ENCODE results near the gene IFITM1. TPM values are rescaled to one million over a fixed set of nuclear protein-coding genes. Genes with fewer than 3 reads are reported as not detected.

The IFITM1 gene
- total and polyA plus RNA-seq, 9 of the 15 experiments (the other 6 are each of a cell fraction or from before 2014, with no cell fraction given) = 691 to 5,579 (median 974) TPM

DNA sequence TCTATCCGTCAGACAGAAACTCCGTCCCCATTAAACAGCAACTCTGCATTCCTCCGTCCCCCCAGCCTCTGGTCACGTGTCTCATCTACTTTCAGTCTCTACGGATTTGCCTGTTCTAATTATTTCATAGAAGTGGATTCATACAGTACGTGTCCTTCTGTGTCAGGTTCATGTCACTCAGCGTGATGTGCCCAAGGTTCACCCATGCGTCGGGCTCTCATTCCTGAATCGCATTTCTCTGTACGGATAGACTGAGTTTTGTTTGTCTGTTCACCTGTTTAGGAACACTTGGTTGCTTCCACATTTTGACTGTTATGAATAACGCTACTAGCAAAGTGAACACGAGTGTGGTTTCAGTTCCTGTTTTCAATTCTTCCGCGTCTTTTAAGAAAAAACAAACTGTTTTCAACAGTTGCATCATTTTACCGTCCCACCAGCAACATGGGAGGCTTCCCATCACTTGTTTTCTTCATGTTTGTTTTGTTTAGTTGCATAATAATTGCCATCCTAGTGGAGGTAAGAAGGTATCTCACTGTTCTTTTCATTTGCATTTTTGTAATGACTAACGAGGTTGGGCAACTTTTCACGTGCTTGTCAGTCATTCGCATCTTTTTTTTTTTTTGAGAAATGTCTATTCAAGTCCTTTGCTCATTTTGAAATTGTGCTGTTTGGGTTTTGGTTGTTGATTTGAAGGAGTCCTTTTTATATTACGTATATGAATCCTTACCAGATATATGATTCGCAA, 44.5 kb upstream of the IFITM1 start (continued):
- TF ChIP-seq, protein P1, sequence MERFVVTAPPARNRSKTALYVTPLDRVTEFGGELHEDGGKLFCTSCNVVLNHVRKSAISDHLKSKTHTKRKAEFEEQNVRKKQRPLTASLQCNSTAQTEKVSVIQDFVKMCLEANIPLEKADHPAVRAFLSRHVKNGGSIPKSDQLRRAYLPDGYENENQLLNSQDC (CRISPR knock-in tag; IDR thresholded peaks at IDR 0.05) = no peak
- TF ChIP-seq KDM4B (IDR thresholded peaks at IDR 0.05; ENCODE audit: borderline replicate concordance in 2 of 2, low read depth in 1 of 2) (no peak), ZNF274 (IDR thresholded peaks at IDR 0.05; ENCODE audit: borderline replicate concordance, low read depth, low read length) (no peak), CBX5 (IDR thresholded peaks at IDR 0.05; ENCODE audit: borderline replicate concordance, low read depth) (no peak), YBX1 (IDR thresholded peaks at IDR 0.05) (no peak), ATF1 (CRISPR knock-in tag; IDR thresholded peaks at IDR 0.05) (no peak), ATF1 (tag; IDR thresholded peaks at IDR 0.05) (peak; percentile 16; the same call in 1 of the 2 replicates), ARID1B (IDR thresholded peaks at IDR 0.05) (peak; percentile 37; the same call in 1 of the 2 replicates), MTA1 (IDR thresholded peaks at IDR 0.05; ENCODE audit: borderline replicate concordance) (peak; percentile 45; the same call in 1 of the 2 replicates), ZNF184 (CRISPR knock-in tag; IDR thresholded peaks at IDR 0.05) (no peak), SAP30 (IDR thresholded peaks at IDR 0.05; ENCODE audit: borderline replicate concordance, insufficient read depth, low read depth, low read length, poor library complexity, severe bottlenecking) (no peak), ZNF41 (CRISPR knock-in tag; conservative IDR thresholded peaks at IDR 0.05) (no peak), SMARCC2 (IDR thresholded peaks at IDR 0.05; ENCODE audit: low read depth) (0 out of 2 replicates have a peak, but pooled peaks have one; percentile 29), ATF7 (IDR thresholded peaks at IDR 0.05) (peak; percentile 94), CBX1 (IDR thresholded peaks at IDR 0.05; ENCODE audit: low read depth) (no peak), BCL6 (CRISPR knock-in tag; IDR thresholded peaks at IDR 0.05) (no peak), ZNF232 (CRISPR knock-in tag; IDR thresholded peaks at IDR 0.05) (no peak), ILF3 (IDR thresholded peaks at IDR 0.05; ENCODE audit: borderline replicate concordance) (no peak), RHOXF2B (CRISPR knock-in tag; conservative IDR thresholded peaks at IDR 0.05) (no peak), ZNF175 (CRISPR knock-in tag; IDR thresholded peaks at IDR 0.05; ENCODE audit: low read depth) (peak; percentile 84), FIP1L1 (IDR thresholded peaks at IDR 0.05; ENCODE audit: low read depth, low read length, poor library complexity, severe bottlenecking) (no peak), RAD51 (IDR thresholded peaks at IDR 0.05; ENCODE audit: borderline replicate concordance, low read depth) (peak; percentile 95), PRMT5 (CRISPR knock-in tag; IDR thresholded peaks at IDR 0.05) (no peak)
- TF ChIP-seq, protein P2, sequence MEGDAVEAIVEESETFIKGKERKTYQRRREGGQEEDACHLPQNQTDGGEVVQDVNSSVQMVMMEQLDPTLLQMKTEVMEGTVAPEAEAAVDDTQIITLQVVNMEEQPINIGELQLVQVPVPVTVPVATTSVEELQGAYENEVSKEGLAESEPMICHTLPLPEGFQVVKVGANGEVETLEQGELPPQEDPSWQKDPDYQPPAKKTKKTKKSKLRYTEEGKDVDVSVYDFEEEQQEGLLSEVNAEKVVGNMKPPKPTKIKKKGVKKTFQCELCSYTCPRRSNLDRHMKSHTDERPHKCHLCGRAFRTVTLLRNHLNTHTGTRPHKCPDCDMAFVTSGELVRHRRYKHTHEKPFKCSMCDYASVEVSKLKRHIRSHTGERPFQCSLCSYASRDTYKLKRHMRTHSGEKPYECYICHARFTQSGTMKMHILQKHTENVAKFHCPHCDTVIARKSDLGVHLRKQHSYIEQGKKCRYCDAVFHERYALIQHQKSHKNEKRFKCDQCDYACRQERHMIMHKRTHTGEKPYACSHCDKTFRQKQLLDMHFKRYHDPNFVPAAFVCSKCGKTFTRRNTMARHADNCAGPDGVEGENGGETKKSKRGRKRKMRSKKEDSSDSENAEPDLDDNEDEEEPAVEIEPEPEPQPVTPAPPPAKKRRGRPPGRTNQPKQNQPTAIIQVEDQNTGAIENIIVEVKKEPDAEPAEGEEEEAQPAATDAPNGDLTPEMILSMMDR (IDR thresholded peaks at IDR 0.05 in 2 of 3, conservative IDR thresholded peaks at IDR 0.05 in 1 of 3; ENCODE audit: insufficient read depth in 2 of 3, low read depth in 1 of 3, low read length in 3 of 3) = 0 out of 6 replicates have a peak, but pooled peaks of 1 of the 3 experiments have one; percentile 4
- TF ChIP-seq, protein P3, sequence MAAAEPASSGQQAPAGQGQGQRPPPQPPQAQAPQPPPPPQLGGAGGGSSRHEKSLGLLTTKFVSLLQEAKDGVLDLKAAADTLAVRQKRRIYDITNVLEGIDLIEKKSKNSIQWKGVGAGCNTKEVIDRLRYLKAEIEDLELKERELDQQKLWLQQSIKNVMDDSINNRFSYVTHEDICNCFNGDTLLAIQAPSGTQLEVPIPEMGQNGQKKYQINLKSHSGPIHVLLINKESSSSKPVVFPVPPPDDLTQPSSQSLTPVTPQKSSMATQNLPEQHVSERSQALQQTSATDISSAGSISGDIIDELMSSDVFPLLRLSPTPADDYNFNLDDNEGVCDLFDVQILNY (CRISPR knock-in tag; IDR thresholded peaks at IDR 0.05) = no peak
- TF ChIP-seq, protein P4, sequence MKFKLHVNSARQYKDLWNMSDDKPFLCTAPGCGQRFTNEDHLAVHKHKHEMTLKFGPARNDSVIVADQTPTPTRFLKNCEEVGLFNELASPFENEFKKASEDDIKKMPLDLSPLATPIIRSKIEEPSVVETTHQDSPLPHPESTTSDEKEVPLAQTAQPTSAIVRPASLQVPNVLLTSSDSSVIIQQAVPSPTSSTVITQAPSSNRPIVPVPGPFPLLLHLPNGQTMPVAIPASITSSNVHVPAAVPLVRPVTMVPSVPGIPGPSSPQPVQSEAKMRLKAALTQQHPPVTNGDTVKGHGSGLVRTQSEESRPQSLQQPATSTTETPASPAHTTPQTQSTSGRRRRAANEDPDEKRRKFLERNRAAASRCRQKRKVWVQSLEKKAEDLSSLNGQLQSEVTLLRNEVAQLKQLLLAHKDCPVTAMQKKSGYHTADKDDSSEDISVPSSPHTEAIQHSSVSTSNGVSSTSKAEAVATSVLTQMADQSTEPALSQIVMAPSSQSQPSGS (CRISPR knock-in tag; IDR thresholded peaks at IDR 0.05) = no peak

All from K562 (cell line).